Esophagus squamous epithelium (tissue), 5 donors: ENCODE results near the gene CYP27B1. TPM values are rescaled to one million over a fixed set of nuclear protein-coding genes. Genes with fewer than 3 reads are reported as not detected.

Source experiments
- DNase-seq: peaks from one replicate; lab custom pipeline; 2025; lab: John Stamatoyannopoulos, UW
- H3K27ac ChIP-seq, 4 donors: fragments of 200-600 bp; sonication (generic); one replicate each; pipeline ENCODE4 v1.5.1; 2016 to 2019; ENCODE audit warnings: mild to moderate bottlenecking in 1 of 4
- H3K27me3 ChIP-seq, 4 donors: fragments of 200-600 bp; sonication (generic); 1 replicate in 3 of 4; 2 replicates in 1 of 4; pipeline versions ENCODE4 v1.5.1 to v1.6.0; 2017 to 2021; ENCODE audit warnings: antibody characterized with exemption in 1 of 4
- H3K36me3 ChIP-seq, 3 donors: fragments of 200-600 bp; sonication (generic); one replicate each; pipeline ENCODE4 v1.5.1; 2016 to 2019
- H3K4me1 ChIP-seq, 3 donors: fragments of 200-600 bp; sonication (generic); one replicate each; pipeline ENCODE4 v1.5.1; 2017 to 2019
- H3K4me3 ChIP-seq, 4 donors: fragments of 200-600 bp; sonication (generic); 1 replicate in 3 of 4; 2 replicates in 1 of 4; pipeline ENCODE4 v1.5.1; 2016 to 2019; ENCODE audit warnings: mild to moderate bottlenecking in 2 of 4, moderate library complexity in 1 of 4
- H3K9me3 ChIP-seq, 3 donors: fragments of 200-600 bp; sonication (generic); one replicate each; pipeline ENCODE4 v1.5.1; 2016 to 2019
- POLR2A ChIP-seq, 4 donors: fragments of 450-650 bp; IDR thresholded peaks; one replicate each; pipeline ENCODE4 v1.6.1; 2017; ENCODE audit warnings: antibody characterized with exemption in 4 of 4, mild to moderate bottlenecking in 4 of 4, moderate library complexity in 3 of 4
- WGBS, 2 donors: methylation state at CpG; one replicate each; pipeline ENCODE4 v1.1.5; 2018; 5-methylcytosine and 5-hydroxymethylcytosine counted together
- intact Hi-C: fragments of 100-400 bp; cut with DNase I; formaldehyde crosslinking; loops from one replicate; pipeline ENCODE4 v1.15.0; 2022
- total RNA-seq, 4 donors: library from RNA; depleted of rRNA; stranded (reverse); fragments of >200 nt; gene quantifications; one replicate each; pipeline ENCODE4 v1.1.0, GENCODE V29; 2016
- TF ChIP-seq, protein P1 (sequence below), 6 experiments: fragments of 450-650 bp in 4 of 6; fragments of 200-600 bp in 2 of 6; sonication (generic) in 2 of 6; IDR thresholded peaks; one replicate each; pipeline ENCODE4 v1.5.1; 2016 to 2019; ENCODE audit warnings: antibody characterized with exemption in 6 of 6, mild to moderate bottlenecking in 4 of 6, moderate library complexity in 4 of 6
- donor health status: DM: yes; HTN: yes; CAD: no.

Gene CYP27B1
- total RNA-seq, 4 donors from 2014 or later = 0.18 to 1.7 (median 1.1) TPM

DNA sequence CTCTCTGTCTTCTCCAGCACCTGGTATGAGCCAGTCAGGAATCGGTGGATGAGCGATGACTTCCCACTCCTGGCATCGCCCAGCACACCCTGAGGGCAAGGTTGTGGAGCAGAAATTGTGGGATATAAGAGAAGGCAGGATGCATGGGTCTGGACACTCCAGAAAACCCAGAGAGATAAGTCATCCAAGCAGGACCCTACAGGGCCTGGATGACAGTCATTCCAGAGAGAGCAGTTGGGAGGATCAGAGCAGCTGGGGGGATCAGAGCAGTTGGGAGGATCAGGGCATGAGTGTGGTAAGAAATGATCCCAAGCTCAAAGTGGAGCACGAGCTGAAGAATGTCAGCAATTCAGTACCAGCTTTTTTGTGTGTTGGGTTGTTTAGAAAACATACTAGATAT lies 32.3 kb downstream of the CYP27B1 start:
- Histone ChIP-seq H3K27ac (no peak overlapping the region), H3K4me3 (no peak overlapping the region), H3K4me1 (peaks cover 25 to 40% (median 31%) of the 10 kb centered on the region in 3 donors), H3K27me3 (peaks cover 26 to 81% (median 36%) of the 10 kb centered on the region in 4 donors), H3K9me3 (no peaks in the 10 kb centered on the region), H3K36me3 (peaks cover 0 to 19% (median 0%) of the 10 kb centered on the region in 3 donors)
- intact Hi-C loops = no loop called here
- TF ChIP-seq, protein P1, sequence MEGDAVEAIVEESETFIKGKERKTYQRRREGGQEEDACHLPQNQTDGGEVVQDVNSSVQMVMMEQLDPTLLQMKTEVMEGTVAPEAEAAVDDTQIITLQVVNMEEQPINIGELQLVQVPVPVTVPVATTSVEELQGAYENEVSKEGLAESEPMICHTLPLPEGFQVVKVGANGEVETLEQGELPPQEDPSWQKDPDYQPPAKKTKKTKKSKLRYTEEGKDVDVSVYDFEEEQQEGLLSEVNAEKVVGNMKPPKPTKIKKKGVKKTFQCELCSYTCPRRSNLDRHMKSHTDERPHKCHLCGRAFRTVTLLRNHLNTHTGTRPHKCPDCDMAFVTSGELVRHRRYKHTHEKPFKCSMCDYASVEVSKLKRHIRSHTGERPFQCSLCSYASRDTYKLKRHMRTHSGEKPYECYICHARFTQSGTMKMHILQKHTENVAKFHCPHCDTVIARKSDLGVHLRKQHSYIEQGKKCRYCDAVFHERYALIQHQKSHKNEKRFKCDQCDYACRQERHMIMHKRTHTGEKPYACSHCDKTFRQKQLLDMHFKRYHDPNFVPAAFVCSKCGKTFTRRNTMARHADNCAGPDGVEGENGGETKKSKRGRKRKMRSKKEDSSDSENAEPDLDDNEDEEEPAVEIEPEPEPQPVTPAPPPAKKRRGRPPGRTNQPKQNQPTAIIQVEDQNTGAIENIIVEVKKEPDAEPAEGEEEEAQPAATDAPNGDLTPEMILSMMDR (IDR thresholded peaks at IDR 0.05) = no peak
- no peak for TF ChIP-seq POLR2A (IDR thresholded peaks at IDR 0.05)
- WGBS, 2 donors = 35 to 64% methylated on average over 2 to 4 of the region's 4 CpGs
- no peak for DNase-seq

DNA sequence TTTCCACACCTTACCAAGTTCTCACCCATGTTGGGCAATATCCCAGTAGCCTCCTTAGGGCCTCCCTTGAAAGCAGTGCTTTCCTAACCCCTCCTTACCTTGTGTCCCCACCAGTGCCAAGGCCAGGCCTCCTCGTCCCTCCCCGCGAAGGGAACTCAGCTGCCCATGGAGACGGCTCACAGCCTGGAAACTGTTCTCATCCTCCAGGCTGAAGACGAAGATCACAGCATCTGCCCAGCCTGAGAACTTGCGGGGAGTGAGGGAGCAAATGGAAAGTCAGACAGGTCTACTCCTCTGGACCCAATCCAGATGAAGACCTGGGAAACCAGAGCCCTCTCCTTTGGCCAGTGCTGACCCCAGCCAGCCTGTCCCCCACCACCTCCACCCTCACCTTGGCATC lies 33.0 kb downstream of the CYP27B1 start:
- intact Hi-C loops = no loop called here
- no peak for TF ChIP-seq POLR2A (IDR thresholded peaks at IDR 0.05)
- 80 to 89% methylated on average over 1 to 5 of the region's 6 CpGs for WGBS, 2 donors

DNA sequence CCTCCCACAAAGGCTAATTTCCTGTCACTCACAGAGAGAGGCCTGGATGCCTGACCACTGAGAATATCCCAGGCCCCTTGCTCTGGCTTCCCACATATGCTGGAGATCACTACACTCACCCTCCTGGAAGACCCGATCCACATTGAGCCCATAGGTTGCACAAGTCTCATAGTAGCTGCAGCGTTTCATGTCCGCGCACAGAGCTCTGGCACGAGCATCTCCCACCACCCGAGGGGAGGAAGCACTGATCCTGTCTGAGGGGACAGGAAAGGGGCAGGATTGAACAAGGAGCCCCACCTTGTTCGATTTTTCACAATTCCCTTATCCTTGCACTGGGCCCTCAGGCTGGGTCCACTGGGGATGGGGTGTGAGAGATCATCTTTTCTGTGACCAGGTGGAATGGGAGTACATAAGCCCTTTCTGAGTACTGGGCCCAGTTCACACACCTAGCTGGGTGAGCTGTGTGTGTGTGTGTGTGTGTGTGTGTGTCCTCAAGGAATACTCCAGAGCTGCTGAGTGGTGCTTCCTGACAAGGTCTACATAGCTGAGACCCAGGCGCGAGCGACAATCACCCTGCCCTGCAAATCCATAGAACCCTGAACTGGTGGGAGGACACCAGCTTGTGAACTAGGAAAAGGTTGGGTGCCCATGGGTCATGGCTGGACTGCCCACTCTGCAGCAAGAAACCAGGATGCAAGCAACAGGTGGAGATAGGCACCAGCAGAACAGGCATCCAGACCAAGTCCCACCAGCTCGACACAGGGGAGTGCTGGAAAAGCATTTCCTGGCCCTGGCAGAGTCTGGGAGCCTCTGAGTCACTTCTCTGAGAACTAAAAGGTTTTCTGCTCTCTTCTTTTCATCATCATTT lies 33.9 kb downstream of the CYP27B1 start:
- Histone ChIP-seq H3K4me3 (no peak overlapping the region), H3K9me3 (no peaks in the 10 kb centered on the region), H3K4me1 (peaks cover 17 to 28% (median 18%) of the 10 kb centered on the region in 3 donors), H3K27me3 (peaks cover 16 to 64% (median 24%) of the 10 kb centered on the region in 4 donors), H3K27ac (no peak overlapping the region), H3K36me3 (peaks cover 0 to 19% (median 0%) of the 10 kb centered on the region in 3 donors)
- TF ChIP-seq POLR2A (IDR thresholded peaks at IDR 0.05) = no peak
- TF ChIP-seq, protein P1 (IDR thresholded peaks at IDR 0.05) = no peak
- intact Hi-C loops = no loop called here
- 68 to 94% methylated on average over 2 to 6 of the region's 11 CpGs for WGBS, 2 donors
- DNase-seq = no peak

More for the DNA sequence above, 33.0 kb downstream of the CYP27B1 start:
- Histone ChIP-seq H3K27me3 (peaks cover 23 to 74% (median 34%) of the 10 kb centered on the region in 4 donors), H3K36me3 (peaks cover 0 to 19% (median 0%) of the 10 kb centered on the region in 3 donors), H3K4me1 (peaks cover 25 to 37% (median 27%) of the 10 kb centered on the region in 3 donors), H3K27ac (no peak overlapping the region), H3K9me3 (no peaks in the 10 kb centered on the region), H3K4me3 (no peak overlapping the region)
- no peak for DNase-seq

DNA sequence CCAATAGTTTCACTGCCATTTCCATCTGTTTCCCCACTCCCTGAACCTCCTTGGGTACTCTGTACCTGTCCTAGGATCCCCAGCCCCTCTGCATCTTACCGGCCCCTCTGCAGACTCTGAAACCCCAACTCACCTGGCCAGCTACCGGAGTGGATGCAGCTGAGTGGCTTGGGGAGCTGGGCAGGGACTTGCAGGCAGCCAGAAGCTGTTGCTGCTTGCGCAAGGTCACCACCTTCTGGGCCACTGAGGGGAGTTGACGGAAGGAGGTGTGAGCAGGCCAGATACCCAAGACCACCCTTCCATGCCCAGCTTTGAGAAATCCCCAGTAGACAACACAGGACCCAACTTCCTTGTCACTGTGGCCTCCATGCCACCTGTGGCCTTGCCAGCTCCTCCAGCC lies 34.6 kb downstream of the CYP27B1 start:
- intact Hi-C loops = no loop called here

DNA sequence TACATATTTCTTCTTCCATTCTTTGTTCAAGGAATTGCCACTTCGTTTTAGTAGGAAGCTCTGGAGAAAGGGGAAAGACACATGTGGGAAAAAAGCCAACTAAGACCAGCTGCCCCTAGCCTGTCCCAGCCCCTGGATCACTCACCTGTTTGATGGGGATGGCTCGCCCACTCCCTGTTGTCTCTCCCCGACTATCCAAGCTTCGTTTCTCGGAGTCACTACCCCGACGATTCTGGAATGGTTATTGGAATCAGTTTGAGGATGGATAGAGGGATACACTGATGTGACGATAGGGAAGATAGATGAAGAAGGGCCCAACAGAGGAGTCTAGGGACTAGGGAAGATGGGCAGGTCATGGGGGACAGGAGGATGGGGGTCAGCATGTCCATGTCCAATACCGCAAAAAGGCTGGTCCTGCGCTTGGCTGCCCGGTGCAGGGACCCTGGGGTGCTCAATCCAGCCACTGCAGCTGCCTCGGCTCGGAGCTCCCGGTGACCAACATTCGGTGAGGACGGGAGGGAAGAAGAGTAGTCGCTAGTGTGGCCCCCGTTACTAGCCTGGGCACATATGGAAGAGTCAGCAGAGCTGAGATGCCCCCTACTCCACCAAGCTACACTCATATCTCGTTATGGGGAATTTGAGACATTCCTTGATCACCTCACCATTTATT lies 35.3 kb downstream of the CYP27B1 start:
- DNase-seq = no peak
- peaks cover 8 to 50% (median 12%) of the 10 kb centered on the region in 4 donors for H3K27me3 ChIP-seq
- TF ChIP-seq POLR2A (IDR thresholded peaks at IDR 0.05) = no peak
- TF ChIP-seq, protein P1 (IDR thresholded peaks at IDR 0.05) = no peak
- no peak overlapping the region for H3K27ac ChIP-seq
- no peak overlapping the region for H3K4me3 ChIP-seq
- peaks cover 14 to 26% (median 16%) of the 10 kb centered on the region in 3 donors for H3K4me1 ChIP-seq
- no peaks in the 10 kb centered on the region for H3K9me3 ChIP-seq
- peaks cover 0 to 10% (median 0%) of the 10 kb centered on the region in 3 donors for H3K36me3 ChIP-seq
- intact Hi-C loops = no loop called here
- WGBS, 2 donors = 80 to 81% methylated on average over 14 to 17 of the region's 19 CpGs

More for the DNA sequence above, 34.6 kb downstream of the CYP27B1 start:
- H3K36me3 ChIP-seq = peaks cover 0 to 15% (median 0%) of the 10 kb centered on the region in 3 donors
- DNase-seq = no peak
- 67 to 93% methylated on average over 1 to 2 of the region's 4 CpGs for WGBS, 2 donors
- H3K4me1 ChIP-seq = peaks cover 13 to 26% (median 16%) of the 10 kb centered on the region in 3 donors
- no peaks in the 10 kb centered on the region for H3K9me3 ChIP-seq
- H3K4me3 ChIP-seq = no peak overlapping the region
- TF ChIP-seq, protein P1 (IDR thresholded peaks at IDR 0.05) = no peak
- TF ChIP-seq POLR2A (IDR thresholded peaks at IDR 0.05) = no peak
- no peak overlapping the region for H3K27ac ChIP-seq
- peaks cover 12 to 57% (median 18%) of the 10 kb centered on the region in 4 donors for H3K27me3 ChIP-seq
